H1 (cell line): ENCODE results near the gene SAMD14. TPM values are rescaled to one million over a fixed set of nuclear protein-coding genes. Genes with fewer than 3 reads are reported as not detected.

Experiments used
- BACH1 ChIP-seq: IDR thresholded peaks from 2 replicates; pipeline ENCODE4 v1.6.1; 2012; ENCODE audit warnings: low read length, improper control_type of control experiment
- BCL11A ChIP-seq, 2 experiments: IDR thresholded peaks; one replicate each; pipeline ENCODE4 v1.6.1; 2011; ENCODE audit warnings: low read depth in 2 of 2, low read length in 2 of 2, mild to moderate bottlenecking in 2 of 2
- CEBPB ChIP-seq: IDR thresholded peaks from 2 replicates; pipeline ENCODE4 v1.6.1; 2012; ENCODE audit warnings: low read depth, low read length
- CHD2 ChIP-seq: IDR thresholded peaks from 2 replicates; pipeline ENCODE4 v1.6.1; 2012; ENCODE audit warnings: low read length, improper control_type of control experiment
- CREB1 ChIP-seq: IDR thresholded peaks from 2 replicates; pipeline ENCODE4 v1.6.1; 2012; ENCODE audit warnings: inconsistent platforms
- CTBP2 ChIP-seq: IDR thresholded peaks from 2 replicates; pipeline ENCODE4 v1.7.0; 2011; ENCODE audit warnings: borderline replicate concordance, mild to moderate bottlenecking, moderate library complexity, mixed read lengths, low read length; ENCODE audit not compliant: insufficient read depth, insufficient read length
- EGR1 ChIP-seq: IDR thresholded peaks from 2 replicates; pipeline ENCODE4 v1.6.1; 2011; ENCODE audit warnings: low read depth, low read length, borderline replicate concordance
- EZH2 ChIP-seq: fragments of 200-600 bp; sonication (generic); IDR thresholded peaks from 2 replicates; pipeline ENCODE4 v1.7.1; 2012; ENCODE audit warnings: low read depth, mild to moderate bottlenecking, moderate library complexity, low read length, inconsistent platforms; ENCODE audit not compliant: severe bottlenecking
- JUND ChIP-seq: IDR thresholded peaks from 2 replicates; pipeline ENCODE4 v1.6.1; 2011; ENCODE audit warnings: mild to moderate bottlenecking, improper control_type of control experiment, low read length
- KDM1A ChIP-seq: fragments of 200-600, 300-600 bp; sonication (generic); IDR thresholded peaks from 2 replicates; pipeline ENCODE4 v1.7.1; 2016; ENCODE audit warnings: mild to moderate bottlenecking, low read length, borderline replicate concordance
- KDM5A ChIP-seq: fragments of 200-600 bp; IDR thresholded peaks from 2 replicates; pipeline ENCODE4 v1.7.1; 2012; ENCODE audit warnings: mild to moderate bottlenecking, low read length, inconsistent platforms, mixed read lengths
- MAFK ChIP-seq: IDR thresholded peaks from 2 replicates; pipeline ENCODE4 v1.6.1; 2012; ENCODE audit warnings: low read depth, mild to moderate bottlenecking, improper control_type of control experiment, low read length
- NANOG ChIP-seq: IDR thresholded peaks from 2 replicates; pipeline ENCODE4 v1.6.1; 2011; ENCODE audit warnings: low read length, low read depth, mild to moderate bottlenecking, inconsistent platforms; ENCODE audit not compliant: insufficient read depth, poor library complexity, severe bottlenecking
- POLR2AphosphoS5 ChIP-seq: IDR thresholded peaks from 2 replicates; pipeline ENCODE4 v1.6.1; 2011; ENCODE audit warnings: low read depth, low read length
- RFX5 ChIP-seq: IDR thresholded peaks from 2 replicates; pipeline ENCODE4 v1.6.1; 2011; ENCODE audit warnings: low read depth, low read length, improper control_type of control experiment, borderline replicate concordance
- SIN3A ChIP-seq, 2 experiments: IDR thresholded peaks in 1 of 2; conservative IDR thresholded peaks in 1 of 2; 2 replicates each; pipeline ENCODE4 v1.6.1; 2011 to 2012; ENCODE audit warnings: low read length in 2 of 2, improper control_type of control experiment in 1 of 2, low read depth in 1 of 2, mild to moderate bottlenecking in 1 of 2
- SP4 ChIP-seq: IDR thresholded peaks from 2 replicates; pipeline ENCODE4 v1.6.1; 2012; ENCODE audit warnings: low read length, inconsistent platforms
- SRF ChIP-seq: IDR thresholded peaks from 2 replicates; pipeline ENCODE4 v1.6.1; 2011; ENCODE audit warnings: mild to moderate bottlenecking, low read depth, low read length, moderate library complexity
- TAF1 ChIP-seq: IDR thresholded peaks from 2 replicates; pipeline ENCODE4 v1.6.1; 2011; ENCODE audit warnings: mild to moderate bottlenecking, low read depth, low read length
- TCF12 ChIP-seq: IDR thresholded peaks from 2 replicates; pipeline ENCODE4 v1.6.1; 2011; ENCODE audit warnings: low read depth, mild to moderate bottlenecking, low read length
- YY1 ChIP-seq: IDR thresholded peaks from 2 replicates; pipeline ENCODE4 v1.6.1; 2011; ENCODE audit warnings: low read depth, mild to moderate bottlenecking, low read length
- polyA plus RNA-seq, 7 experiments: library from polyadenylated mRNA; depleted of rRNA in 3 of 7; stranded (reverse) in 5 of 7; unstranded in 2 of 7; fragments of >200 nt in 5 of 7; fragments of 200-250 nt in 2 of 7; gene quantifications; 1 replicate in 5 of 7; 2 replicates in 1 of 7; 4 replicates in 1 of 7; pipeline versions ENCODE4 v1.2.1 to v1.2.3, GENCODE V29; 2011 to 2013; ENCODE audit warnings: missing spikeins in 2 of 7, mixed read lengths in 2 of 7
- total RNA-seq: library from RNA; stranded (reverse); fragmentation: NEBNext Ultra II Directional; extraction: Animal tissue kit (Norgen Biotek cat#: 25700); gene quantifications from 2 replicates; pipeline ENCODE4 v1.2.1, GENCODE V29; 2021
- TF ChIP-seq, protein P1 (sequence below): IDR thresholded peaks from 2 replicates; pipeline ENCODE4 v1.6.1; 2011; ENCODE audit warnings: low read length, improper control_type of control experiment
- TF ChIP-seq, protein P2 (sequence below): IDR thresholded peaks from 2 replicates; pipeline ENCODE4 v1.6.1; 2011; ENCODE audit warnings: low read depth, mild to moderate bottlenecking, low read length; ENCODE audit not compliant: insufficient read depth

SAMD14 gene
- total and polyA plus RNA-seq, 2 of the 8 experiments (the other 6 are each of a cell fraction or from before 2014, with no cell fraction given), result 5.7 to 5.8 TPM

DNA sequence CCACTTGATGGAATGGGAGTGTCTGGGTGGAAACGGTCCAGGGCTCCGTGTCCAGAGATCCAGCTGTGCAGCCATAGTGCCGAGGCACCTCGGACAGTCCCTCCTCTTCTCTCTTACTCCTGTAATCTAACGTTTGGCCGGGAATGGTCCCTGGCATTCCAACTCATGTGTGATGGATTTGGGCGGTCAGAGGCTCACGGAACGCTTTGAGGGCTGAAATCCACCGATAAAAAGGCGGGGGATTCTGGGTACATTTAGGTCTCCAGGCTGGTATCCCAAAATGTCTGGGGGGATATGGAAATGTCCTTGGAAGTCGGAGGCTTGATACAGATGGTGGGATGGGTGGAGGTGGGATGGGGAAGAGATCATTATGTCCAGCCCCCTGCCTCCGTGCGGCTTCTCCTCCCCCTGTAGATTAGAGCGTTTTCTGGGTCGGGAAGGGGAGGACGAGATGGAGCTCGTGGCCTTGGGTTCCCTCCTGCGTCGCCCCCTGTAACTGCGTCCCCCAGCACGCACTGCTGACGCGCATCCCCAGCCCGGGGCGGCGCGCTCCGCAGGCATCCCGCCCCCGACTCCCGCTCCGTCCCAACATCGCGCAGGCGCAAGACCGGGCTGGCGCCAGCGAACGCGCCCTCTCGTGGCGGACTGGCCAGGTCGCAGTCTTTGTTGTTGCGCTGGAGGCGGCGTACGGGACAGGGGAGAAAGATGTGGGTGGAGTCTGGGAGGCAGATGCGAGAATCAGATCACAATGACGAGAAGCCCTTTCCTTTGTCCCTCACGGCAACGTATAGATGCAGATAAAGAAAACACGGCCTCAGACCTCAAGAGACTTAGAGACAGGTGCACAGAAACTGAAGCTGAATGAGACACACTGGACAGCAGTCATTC is 31.3 kb upstream of the SAMD14 start (continued):
- no peak for TF ChIP-seq SIN3A (conservative IDR thresholded peaks at IDR 0.05 in 1 of 2, IDR thresholded peaks at IDR 0.05 in 1 of 2; ENCODE audit: low read depth in 1 of 2, low read length in 2 of 2)
- TF ChIP-seq CHD2, result no peak
- peak; percentile 39; the same call in 1 of the 2 replicates for TF ChIP-seq POLR2AphosphoS5
- no peak for TF ChIP-seq SRF
- TF ChIP-seq BACH1, result no peak
- peak; percentile 49; the same call in 1 of the 2 replicates for TF ChIP-seq SP4
- TF ChIP-seq TAF1, result peak; percentile 53; the same call in 1 of the 2 replicates
- TF ChIP-seq NANOG, result no peak
- TF ChIP-seq CREB1, result peak; percentile 92
- TF ChIP-seq CEBPB, result no peak
- TF ChIP-seq JUND, result peak; percentile 30; the same call in 1 of the 2 replicates
- no peak for TF ChIP-seq TCF12
- TF ChIP-seq YY1, result no peak
- TF ChIP-seq KDM1A, result no peak
- TF ChIP-seq EZH2, result no peak
- TF ChIP-seq RFX5, result no peak
- no peak for TF ChIP-seq BCL11A (IDR thresholded peaks at IDR 0.05; ENCODE audit: low read depth in 2 of 2, low read length in 2 of 2)
- TF ChIP-seq, protein P1, sequence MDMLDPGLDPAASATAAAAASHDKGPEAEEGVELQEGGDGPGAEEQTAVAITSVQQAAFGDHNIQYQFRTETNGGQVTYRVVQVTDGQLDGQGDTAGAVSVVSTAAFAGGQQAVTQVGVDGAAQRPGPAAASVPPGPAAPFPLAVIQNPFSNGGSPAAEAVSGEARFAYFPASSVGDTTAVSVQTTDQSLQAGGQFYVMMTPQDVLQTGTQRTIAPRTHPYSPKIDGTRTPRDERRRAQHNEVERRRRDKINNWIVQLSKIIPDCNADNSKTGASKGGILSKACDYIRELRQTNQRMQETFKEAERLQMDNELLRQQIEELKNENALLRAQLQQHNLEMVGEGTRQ, result no peak
- TF ChIP-seq KDM5A, result no peak
- peak; percentile 86; the same call in 1 of the 2 replicates for TF ChIP-seq EGR1
- TF ChIP-seq MAFK, result no peak
- peak; percentile 26 for TF ChIP-seq CTBP2
- TF ChIP-seq, protein P2, sequence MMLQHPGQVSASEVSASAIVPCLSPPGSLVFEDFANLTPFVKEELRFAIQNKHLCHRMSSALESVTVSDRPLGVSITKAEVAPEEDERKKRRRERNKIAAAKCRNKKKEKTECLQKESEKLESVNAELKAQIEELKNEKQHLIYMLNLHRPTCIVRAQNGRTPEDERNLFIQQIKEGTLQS, result peak; percentile 62; the same call in 1 of the 2 replicates
